ENCODE data around the gene HMGCS2.

- TF ChIP-seq CTCF (conservative IDR thresholded peaks at IDR 0.05; ENCODE audit: low read length) (no peak), EZH2phosphoT487 (IDR thresholded peaks at IDR 0.05; ENCODE audit: borderline replicate concordance, low read depth, low read length) (no peak)
Measured at GRCh38 chr1:119747451-119747850, 21.3 kb downstream of the HMGCS2 start.

Measured in OCI-LY7 (cell line).